NCI-H2196 (cell line): ENCODE measurements around the gene IL16.
"Not testable (repeated sequence)": the region's sequence is repeated elsewhere in the genome, so short reads cannot be mapped to it uniquely, and the experiment has no call there.

Experiments
- DNase-seq: peaks from one replicate; lab custom pipeline; 2025; ENCODE audit not compliant: unreplicated experiment; lab: John Stamatoyannopoulos, UW

The IL16 gene

DNA sequence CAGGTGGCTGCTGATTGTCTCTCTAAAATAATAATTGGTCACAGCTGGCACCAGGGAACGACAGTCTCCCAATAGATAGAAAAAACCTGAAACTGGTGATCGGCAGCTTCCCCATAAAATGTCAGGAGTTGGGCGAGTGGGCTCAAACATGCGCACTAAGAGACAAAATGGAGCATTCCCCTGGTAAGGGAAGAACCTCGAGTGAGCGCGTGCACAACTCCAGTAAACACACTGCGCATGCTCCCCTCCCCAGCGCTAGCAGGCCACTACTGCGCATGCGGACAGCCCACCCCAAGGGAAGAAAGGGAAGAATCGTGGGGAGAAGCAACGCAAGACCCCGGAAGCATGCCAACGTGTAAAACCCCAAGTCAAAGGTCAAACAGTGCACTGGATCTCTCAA is 134.9 kb downstream of the IL16 start:
- no peak for DNase-seq

DNA sequence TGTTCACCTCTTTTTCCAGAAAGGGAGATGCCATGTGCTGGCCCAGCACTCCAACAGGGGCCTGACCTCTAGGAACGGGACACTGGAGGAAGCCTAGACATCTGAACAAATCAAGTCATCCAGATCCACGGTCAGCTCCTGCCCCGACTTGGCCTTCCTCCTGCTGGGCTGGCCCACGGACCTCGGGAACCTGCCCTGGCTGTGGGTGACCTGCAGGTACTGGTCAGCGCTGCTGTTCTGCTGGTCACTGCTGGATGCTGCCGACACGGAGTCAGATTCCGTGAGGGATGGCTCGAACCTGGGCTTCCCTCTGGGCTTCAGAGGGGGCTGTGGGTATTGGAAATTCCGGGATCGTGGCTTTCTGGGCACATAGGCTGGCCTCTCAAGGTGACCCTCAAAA is 135.6 kb downstream of the IL16 start:
- no peak for DNase-seq

DNA sequence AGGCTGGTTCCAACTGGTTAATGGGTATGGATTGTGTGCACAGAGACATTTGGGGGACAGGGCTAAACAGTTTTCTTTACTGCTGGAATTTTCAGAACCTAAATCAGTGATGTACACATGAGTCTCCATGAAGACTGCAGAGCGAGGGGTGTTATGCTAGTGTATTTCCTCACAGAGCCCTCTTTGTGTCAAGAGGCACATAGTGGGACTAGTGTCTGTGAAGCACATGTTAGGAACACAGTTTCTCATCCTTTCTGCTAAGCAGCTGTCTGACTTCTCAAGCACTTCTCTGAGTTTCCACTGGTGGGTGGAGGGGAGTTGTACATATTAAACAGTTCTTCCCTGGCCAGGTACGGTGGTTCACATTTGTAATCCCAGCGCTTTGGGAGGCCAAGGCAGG is 136.7 kb downstream of the IL16 start:
- DNase-seq, result no peak

DNA sequence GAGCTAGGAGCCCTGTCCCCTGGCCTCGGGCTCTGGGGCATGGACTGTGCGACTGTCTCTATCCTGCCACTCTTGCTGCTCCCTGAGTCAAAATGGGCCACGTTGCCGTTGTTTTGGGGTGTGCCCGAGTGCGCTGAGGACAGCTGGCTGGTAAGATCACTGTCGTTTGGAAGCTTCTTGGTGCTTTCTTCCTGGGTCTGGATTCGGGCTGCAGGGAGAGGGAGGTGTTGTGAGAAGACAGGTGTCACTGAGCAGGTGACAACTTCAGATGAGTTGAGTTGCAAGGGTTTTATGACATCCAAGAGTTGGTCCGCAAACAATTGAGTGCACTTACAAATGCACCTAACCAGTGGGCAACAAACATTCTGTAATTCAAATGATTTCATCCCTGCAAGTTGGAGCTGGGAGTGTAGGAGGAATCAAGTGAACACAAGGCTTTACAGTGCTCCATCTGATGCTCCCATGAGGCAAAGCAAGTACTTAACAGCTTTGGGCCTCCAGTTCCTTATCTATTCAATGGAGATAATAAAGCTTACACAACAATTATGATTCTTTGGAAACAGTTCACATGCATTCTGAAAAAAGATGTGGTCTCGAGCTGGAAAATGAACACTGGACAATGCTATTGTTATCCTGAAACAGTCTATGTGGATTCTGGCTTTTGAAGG is 138.2 kb downstream of the IL16 start:
- no peak for DNase-seq

DNA sequence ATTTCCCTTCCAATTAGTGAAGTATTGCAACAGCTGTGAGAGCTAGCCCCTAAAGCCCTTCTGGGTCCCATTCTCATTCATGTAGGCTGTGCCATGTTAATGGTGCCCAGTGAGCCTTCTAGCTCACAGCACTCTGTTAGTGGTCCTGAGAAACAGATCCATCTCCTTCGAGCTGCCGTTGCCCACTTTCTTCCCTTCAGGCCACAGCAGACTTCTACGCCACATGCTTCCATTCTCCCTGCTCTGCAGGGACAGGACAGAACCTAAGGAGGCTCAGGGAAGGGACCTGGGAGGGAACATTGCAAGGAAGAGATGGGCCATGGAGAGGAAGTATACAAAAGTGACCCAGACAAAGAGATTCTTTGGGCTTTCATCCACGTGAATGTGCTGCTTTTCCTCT is 139.0 kb downstream of the IL16 start:
- no peak for DNase-seq

DNA sequence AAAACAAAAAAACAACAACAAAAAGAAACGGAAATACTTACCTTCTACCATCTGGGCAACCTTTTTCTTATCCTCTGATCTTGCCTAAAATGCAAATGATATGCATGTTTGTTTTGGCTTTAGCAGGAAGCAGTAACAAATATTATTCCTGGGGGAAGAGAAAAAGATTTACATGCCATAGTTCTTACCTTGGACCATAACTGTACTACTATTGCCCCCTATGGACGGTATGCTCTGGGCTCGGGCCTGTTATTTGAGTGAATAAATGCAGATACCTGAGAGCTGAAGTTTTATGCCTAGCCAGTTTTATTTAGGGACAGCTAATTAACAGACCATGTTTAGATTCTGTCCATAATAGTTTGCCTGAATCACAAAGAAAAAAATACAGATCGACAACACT is 139.9 kb downstream of the IL16 start:
- no peak for DNase-seq

DNA sequence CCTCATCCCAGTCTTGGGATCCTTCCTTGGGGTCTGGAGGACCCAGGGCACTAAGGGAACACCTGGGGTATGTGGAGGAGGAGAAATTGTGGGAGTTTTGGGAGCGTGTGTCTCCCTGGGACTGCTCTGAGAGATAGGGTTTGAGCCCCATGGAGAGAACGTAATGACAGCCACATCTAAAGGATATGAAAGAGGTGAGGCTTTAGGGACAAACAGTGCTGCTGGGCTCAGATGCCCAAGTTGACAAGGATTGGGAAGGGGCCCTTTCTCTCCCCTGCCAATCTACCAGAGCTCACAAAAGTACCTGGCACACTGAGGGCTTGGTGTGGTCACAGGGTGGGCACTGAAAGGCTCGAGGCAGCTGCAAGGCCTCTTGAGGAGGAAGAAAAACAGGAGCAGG is 140.6 kb downstream of the IL16 start:
- no peak for DNase-seq

DNA sequence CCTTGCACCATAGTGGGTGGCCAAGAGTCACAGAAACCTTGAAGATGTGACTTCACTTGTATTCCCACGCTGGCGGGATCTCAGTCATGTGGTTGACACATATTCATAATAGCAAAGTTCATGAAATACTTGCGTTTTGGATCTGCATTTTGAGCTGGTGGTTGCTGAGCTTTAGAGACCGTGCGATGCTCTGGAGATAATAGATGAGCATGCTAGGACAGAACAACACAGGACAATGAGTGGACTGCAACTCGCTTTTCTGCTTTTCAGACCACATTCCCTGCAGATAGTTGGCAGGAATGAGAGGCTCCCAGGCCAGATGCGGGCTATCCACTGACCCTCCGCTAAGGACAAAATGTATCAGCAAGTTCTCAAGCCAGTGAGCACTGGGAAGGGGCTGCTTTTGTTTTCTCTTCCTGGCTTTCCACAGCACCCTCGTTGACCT is 141.1 kb downstream of the IL16 start:
- DNase-seq, result no peak

DNA sequence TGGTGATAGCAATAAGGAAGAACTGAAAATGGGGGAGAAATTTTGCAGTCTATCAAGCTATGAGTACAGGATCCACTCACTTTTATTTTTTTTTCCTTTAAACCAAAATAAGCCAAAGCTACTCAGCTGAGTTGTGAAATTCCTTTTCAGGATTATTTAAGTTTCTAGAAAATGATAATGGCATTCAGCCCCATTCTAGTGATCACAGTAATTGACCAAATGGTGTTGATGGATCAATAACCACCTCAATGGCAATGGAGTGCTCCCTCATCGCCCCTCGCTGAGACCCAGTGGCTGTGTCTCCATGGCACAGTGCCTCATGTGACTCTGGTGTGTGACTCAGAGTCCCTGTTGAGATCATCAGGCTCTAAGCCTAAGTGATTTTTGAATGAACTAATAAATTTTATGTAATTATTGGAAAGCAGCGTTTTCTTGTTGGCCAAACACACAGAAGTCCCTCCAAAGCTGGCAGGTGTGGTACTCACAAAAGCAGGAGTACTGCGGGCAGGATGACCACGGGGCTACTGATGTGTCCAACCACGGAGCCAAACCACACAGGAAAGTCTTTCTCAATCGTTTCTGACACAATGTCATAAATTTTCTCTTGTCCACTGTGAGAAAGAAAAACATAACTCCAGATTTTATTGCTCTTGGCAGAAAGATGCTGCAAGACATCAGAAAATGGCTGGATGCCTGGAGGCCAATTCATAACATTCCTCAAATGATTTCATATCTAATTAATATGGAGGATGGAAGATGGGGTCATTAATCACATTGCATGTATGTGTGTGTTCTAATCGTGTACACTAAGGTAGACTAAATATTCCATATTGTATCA is 141.7 kb downstream of the IL16 start:
- no peak for DNase-seq

DNA sequence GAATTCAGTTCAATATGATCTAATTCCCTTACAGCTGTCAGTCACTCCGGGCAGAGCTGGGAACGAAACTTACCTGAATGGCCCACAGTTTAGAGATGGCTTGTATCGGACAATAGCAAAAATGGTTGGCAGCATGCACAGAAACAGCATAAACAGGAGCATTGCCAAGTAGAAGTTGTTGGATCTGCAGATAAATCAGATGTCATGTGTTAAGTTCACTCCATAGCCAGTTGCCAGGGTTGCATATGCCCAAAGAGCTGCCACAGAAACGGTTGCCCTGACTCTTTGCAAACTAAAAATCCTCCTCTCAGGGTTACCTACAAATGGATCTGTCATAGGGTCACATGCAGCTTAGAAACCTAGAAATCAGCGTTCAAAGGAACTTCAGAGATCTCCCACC is 142.6 kb downstream of the IL16 start:
- DNase-seq, result no peak

DNA sequence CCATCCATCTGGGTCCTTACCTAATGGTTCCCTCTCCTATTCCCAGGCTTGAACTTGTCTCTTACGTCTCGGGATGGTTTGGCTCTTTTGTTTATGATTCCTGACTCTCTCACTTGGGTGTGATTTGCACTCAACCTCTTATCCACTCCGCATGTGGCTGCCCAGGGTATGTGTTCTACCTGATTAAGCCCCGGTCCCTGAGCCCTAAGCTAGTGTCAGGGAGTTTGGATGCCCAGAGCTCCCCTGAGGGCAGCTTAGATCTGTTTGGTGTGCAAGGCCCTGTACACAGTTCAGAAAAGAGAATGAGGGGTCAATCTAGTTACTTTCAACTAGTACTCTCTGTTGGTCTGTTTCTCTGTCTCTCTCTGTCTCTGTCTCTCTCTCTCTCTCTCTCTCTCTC is 143.2 kb downstream of the IL16 start:
- DNase-seq, result no peak

DNA sequence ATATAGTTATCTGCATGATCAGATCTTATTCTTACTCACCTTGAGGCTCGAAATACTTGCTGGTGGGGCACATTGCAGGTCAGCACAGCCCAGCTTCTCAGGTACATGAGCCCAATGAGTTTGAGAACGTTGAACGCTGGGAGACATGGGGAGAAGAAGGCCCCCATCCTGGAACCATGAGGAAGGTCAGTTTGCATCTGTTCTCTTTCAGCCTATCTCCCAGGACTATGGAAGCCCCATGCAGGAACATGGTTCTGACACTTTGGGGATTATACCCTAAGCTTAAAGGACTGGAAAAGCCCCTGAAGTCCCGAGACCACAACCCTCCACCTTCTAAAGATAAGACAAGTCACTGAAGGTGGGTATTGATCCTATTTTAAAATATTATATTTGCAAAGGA is 144.7 kb downstream of the IL16 start:
- no peak for DNase-seq

DNA sequence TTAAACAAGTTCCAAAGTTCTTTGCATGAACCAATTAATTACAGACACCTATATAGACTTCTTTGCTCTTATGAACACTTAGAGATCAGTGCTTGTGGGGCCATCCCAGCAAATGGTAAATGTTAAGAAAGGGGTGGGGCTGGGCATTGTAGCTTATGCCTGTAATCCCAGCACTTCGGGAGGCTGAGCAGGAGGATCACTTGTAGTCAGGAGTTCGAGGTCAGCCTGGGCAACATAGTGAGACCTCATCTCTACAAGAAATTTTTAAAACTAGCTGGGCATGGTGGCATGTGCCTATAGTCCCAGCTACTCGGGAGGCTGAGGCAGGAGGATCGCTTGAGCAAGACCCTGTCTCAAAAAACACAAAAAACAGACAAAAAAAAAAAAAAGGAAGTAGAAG is 146.7 kb downstream of the IL16 start:
- DNase-seq, result no peak

DNA sequence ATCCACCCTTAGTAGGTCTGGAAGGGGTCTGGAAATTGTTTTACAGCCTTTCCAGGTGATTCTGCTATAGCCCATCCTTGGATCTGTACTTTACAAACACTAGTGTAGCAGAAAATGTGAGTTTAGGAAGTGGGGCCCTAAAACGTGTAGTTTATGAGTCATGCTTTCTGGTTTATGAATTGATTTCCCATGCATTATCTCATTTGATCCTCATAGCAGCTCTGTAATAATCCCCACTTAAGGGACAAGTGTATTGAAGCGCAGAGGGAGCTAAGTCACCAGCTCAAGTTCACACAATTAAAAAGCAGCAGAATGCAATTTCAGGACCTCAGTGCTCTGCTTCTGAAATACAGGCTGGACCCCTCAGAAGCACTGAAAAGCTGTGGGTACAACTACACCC is 149.9 kb downstream of the IL16 start:
- no peak for DNase-seq

DNA sequence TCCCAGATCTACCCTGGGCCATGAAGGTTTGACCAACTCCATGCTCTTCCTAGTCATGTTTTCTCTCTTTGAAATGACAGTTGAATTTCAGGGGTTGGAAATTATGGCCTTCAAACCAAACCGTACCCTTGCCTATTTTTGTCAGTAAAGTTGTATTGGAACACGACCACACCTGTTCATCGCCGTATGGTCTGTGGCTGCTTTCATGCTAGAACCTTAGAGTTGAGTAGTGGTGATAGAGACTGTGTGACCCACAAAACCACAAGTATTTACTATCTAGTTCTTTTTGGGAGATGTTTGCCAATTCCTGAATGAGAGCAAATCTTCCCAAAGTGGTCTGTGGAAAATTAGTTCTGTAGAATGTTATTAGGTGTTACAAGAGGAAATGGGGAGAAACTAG is 151.2 kb downstream of the IL16 start:
- no peak for DNase-seq

DNA sequence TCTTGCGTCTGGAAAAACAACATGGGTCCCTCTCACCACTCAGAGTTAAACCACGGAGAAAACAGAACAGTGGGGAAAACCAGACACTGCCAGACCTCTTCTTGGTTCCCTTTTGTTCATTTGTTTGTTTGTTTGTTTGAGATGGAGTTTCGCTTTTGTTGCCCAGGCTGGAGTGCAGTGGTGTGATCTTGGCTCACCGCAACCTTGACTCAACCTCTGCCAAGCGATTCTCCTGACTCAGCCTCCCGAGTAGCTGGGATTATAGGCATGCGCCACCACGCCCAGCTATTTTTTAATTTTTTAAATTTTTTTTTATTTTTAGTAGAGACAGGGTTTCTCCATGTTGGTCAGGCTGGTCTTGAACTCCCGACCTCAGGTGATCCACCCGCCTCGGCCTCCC is 152.0 kb downstream of the IL16 start:
- not testable (repeated sequence) for DNase-seq

DNA sequence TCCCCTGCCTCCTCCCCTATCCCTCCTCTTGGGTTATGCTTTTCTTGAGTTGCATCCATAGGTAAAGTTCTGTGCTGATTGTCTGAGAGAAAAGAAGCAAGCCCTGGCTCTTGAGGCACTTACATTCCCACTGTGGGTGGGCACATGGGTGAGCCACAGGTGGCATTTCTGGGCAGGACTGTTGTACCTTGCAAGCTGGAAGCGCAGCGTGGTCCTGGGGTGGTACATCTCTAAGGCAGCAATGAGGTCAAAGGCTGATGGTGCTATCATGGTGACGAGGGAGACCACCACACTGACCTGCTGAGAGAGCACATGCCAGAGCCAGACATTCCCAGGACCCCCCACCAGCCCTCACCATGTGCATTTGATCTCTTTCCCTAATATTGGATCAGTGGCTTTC is 152.6 kb downstream of the IL16 start:
- DNase-seq, result no peak

DNA sequence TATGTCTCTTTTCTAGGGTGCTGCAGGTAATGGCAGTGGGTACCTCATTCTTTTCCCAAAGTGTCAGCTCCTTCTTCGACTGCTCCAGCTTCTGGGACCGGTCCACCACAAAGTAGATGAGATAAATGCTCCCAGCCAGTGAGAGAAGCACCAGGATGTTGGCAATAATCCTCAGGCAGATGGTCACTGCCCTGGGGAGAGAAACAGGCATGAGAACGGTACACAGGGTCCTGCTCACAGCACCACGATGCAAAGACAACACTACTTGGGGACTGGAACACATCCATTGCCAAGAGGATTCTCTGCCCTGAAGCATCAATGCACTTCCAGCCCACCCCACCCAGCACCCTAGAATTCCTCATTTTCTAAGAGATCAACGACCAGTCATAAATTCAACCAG is 155.0 kb downstream of the IL16 start:
- no peak for DNase-seq

DNA sequence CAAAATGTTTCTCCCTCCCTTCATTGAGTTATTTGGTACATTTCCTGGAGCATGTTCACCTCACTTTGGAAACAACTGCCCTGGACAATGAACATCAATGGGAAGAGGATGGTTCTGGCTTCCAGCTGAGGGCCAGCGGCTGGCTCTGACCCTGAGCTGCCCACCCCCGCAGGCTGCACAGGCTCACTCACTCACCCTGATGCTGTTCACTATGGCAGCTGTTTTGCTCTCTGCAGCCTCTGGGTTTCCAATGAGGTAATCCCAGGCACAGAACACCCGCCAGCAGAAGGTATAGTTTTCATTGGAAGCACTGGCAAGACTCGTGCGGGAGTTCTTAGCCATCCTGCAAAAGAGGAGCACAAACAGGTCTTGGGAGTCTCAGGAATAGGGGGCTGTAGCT is 159.6 kb downstream of the IL16 start:
- DNase-seq, result no peak

DNA sequence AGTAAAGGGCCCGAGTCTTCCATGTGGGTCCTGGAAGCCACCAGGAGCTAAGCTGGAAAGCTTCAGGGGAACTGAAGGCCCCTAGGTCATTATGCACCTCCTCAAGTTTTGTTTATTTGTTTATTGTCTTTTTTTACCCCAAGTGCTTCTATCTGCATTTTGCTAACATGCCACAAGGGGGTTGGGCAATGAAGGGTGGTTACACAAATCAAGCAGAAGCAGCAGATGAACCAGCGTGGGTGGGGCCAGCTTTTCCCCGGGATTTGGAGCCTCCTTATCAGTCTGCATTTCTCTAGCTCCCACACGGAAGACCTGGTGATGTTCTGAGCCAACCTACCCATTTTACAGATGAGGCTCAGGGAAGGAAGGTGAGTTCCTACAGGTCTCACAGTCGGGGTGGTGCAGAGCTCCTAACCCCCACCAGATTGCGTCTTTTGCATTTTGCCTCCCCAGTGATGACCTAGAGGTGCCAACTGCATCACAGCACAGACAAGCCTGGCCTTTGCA is 160.6 kb downstream of the IL16 start:
- no peak for DNase-seq

DNA sequence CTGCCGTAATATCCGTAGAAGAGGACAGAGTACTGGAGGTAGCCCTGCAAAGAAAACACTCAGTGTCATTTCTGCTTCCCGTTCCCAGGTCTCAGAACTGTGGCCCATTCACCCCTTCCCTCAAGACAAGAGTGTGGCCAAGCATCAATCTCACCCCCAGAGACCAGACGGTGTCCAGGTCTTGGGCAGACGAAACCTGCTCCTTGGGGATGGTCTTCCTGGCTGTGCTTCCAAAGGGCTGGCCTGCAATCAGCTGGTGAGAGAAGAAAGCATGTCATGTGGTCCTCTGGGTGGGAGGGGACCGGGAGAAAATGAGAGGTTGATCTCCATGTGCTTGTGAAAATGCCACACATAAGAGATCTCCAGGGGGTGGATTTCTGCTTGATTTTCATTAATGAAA is 161.6 kb downstream of the IL16 start:
- DNase-seq, result no peak

DNA sequence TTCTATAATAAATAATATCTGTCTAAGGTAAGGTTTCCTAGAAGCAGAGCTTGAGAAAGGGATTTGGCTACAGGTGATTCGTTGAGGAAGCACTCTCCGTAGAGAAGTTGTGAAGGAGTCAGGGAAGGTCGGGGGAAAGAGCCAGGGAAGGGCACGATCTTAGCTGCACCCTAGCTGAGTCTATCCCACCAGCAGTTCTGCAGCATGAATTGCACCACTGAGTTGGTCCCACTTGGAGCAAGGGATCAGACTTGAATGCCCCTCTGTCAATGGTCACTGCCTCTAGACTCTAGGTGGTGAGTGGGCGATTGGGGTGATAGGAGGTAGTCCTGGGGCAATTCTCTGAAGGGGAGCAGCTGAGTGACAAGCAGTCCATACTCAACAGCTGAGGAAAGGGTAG is 163.8 kb downstream of the IL16 start:
- no peak for DNase-seq

DNA sequence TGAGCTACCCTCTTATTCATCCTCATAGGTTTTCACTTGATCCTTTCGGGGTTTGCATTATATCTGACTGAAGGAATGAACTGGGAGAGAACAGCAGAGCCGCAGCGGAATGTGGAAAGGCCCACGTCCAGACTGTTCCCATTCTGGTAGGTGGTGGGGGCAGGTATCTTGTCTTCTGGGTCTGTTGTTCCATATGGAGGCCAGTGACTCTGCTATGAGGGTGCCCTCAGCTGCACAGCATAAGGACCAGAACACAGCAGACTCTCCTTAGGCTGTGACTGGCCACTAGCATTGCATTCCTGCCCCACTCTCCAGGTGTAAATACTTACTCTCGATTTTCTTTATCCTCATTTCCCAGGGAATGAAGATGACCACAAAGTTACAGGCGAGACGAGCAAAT is 165.2 kb downstream of the IL16 start:
- DNase-seq, result no peak
